ENCODE results near the gene METTL2B. TPM values are rescaled to one million over a fixed set of nuclear protein-coding genes. Genes with fewer than 3 reads are reported as not detected.

The METTL2B gene
- total and polyA plus RNA-seq, 2 of the 8 experiments (the other 6 are each of a cell fraction or from before 2014, with no cell fraction given), result 14.6 to 43.5 TPM

GRCh38 chr7:128447941-128448564 lies 28.5 kb upstream of the METTL2B start (continued):
- no peak for TF ChIP-seq CHD7 (IDR thresholded peaks at IDR 0.05; ENCODE audit: insufficient replicate concordance, low read length)
- TF ChIP-seq, protein P1, sequence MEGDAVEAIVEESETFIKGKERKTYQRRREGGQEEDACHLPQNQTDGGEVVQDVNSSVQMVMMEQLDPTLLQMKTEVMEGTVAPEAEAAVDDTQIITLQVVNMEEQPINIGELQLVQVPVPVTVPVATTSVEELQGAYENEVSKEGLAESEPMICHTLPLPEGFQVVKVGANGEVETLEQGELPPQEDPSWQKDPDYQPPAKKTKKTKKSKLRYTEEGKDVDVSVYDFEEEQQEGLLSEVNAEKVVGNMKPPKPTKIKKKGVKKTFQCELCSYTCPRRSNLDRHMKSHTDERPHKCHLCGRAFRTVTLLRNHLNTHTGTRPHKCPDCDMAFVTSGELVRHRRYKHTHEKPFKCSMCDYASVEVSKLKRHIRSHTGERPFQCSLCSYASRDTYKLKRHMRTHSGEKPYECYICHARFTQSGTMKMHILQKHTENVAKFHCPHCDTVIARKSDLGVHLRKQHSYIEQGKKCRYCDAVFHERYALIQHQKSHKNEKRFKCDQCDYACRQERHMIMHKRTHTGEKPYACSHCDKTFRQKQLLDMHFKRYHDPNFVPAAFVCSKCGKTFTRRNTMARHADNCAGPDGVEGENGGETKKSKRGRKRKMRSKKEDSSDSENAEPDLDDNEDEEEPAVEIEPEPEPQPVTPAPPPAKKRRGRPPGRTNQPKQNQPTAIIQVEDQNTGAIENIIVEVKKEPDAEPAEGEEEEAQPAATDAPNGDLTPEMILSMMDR (IDR thresholded peaks at IDR 0.05; ENCODE audit: control extremely low read depth in 1 of 3, insufficient read depth in 1 of 3, low read depth in 1 of 3, low read length in 3 of 3), result no peak
- no peak for TF ChIP-seq RAD21 (IDR thresholded peaks at IDR 0.05 in 1 of 2, conservative IDR thresholded peaks at IDR 0.05 in 1 of 2; ENCODE audit: low read depth in 2 of 2, low read length in 2 of 2)
- TF ChIP-seq SP2 (IDR thresholded peaks at IDR 0.05; ENCODE audit: low read length), result no peak
- TF ChIP-seq RFX5 (IDR thresholded peaks at IDR 0.05; ENCODE audit: borderline replicate concordance, low read depth, low read length), result no peak
- TF ChIP-seq SUZ12 (IDR thresholded peaks at IDR 0.05; ENCODE audit: low read length), result no peak
- no peak for TF ChIP-seq SIN3A (conservative IDR thresholded peaks at IDR 0.05 in 1 of 2, IDR thresholded peaks at IDR 0.05 in 1 of 2; ENCODE audit: low read depth in 1 of 2, low read length in 2 of 2)
